Smooth muscle cell (in vitro differentiated cells): ENCODE data around the gene ZBTB7B. TPM values are rescaled to one million over a fixed set of nuclear protein-coding genes. Genes with fewer than 3 reads are reported as not detected.

Source experiments
- DNase-seq: peaks from one replicate; lab custom pipeline; 2025; ENCODE audit not compliant: unreplicated experiment; lab: John Stamatoyannopoulos, UW
- H2AFZ ChIP-seq: fragments of 200-600 bp; sonication (generic); 2 replicates; pipeline ENCODE4 v1.6.0; 2016; ENCODE audit warnings: antibody characterized with exemption, low read depth, mild to moderate bottlenecking
- H3F3A ChIP-seq: fragments of 200-600 bp; sonication (generic); 2 replicates; pipeline ENCODE4 v1.6.0; 2017; ENCODE audit warnings: antibody characterized with exemption, low read depth
- H3K27ac ChIP-seq: fragments of 200-600 bp; sonication (generic); 2 replicates; pipeline ENCODE4 v1.5.1; 2016; ENCODE audit warnings: low read depth, mild to moderate bottlenecking
- H3K27me3 ChIP-seq: fragments of 200-600 bp; sonication (generic); 2 replicates; pipeline ENCODE4 v1.6.1; 2016; ENCODE audit warnings: low read depth, mild to moderate bottlenecking
- H3K36me3 ChIP-seq: fragments of 200-600 bp; sonication (generic); 2 replicates; pipeline ENCODE4 v1.5.1; 2016; ENCODE audit warnings: low read depth
- H3K4me1 ChIP-seq: fragments of 200-600 bp; sonication (generic); 2 replicates; pipeline ENCODE4 v1.5.1; 2016; ENCODE audit warnings: low read depth
- H3K4me2 ChIP-seq: fragments of 200-600 bp; sonication (generic); 2 replicates; pipeline ENCODE4 v1.6.0; 2016; ENCODE audit warnings: mild to moderate bottlenecking
- H3K4me3 ChIP-seq: fragments of 200-600 bp; sonication (generic); 2 replicates; pipeline ENCODE4 v1.5.1; 2016; ENCODE audit warnings: mild to moderate bottlenecking
- H3K79me2 ChIP-seq: fragments of 200-600 bp; sonication (generic); 2 replicates; pipeline ENCODE4 v1.6.0; 2016; ENCODE audit warnings: low read depth, mild to moderate bottlenecking
- H3K9ac ChIP-seq: fragments of 200-600 bp; sonication (generic); 2 replicates; pipeline ENCODE4 v1.6.0; 2016; ENCODE audit warnings: low read depth
- H3K9me3 ChIP-seq: fragments of 200-600 bp; sonication (generic); replicated peaks from 2 replicates; pipeline ENCODE4 v1.5.1; 2016; ENCODE audit warnings: low read depth
- H4K20me1 ChIP-seq: fragments of 200-600 bp; sonication (generic); 2 replicates; pipeline ENCODE4 v1.6.0; 2016; ENCODE audit warnings: low read depth
- WGBS: methylation state at CpG from one replicate; pipeline ENCODE4 v1.1.7; 2016; ENCODE audit warnings: low lambda C conversion rate; 5-methylcytosine and 5-hydroxymethylcytosine counted together
- polyA plus RNA-seq: library from polyadenylated mRNA; unstranded; fragments of >200 nt; fragmentation: Nextera tagmentation; extraction: Ambion mirVana; gene quantifications from 2 replicates; pipeline ENCODE4 v1.2.1, GENCODE V29; 2016
- total RNA-seq: library from RNA; depleted of rRNA; stranded (reverse); fragments of >200 nt; gene quantifications from 2 replicates; pipeline ENCODE4 v1.2.3, GENCODE V29; 2014
- TF ChIP-seq, protein P1 (sequence below): fragments of 200-600 bp; sonication (generic); IDR thresholded peaks from 2 replicates; pipeline ENCODE4 v1.5.1; 2017; ENCODE audit warnings: borderline replicate concordance, mild to moderate bottlenecking, antibody characterized with exemption; ENCODE audit not compliant: insufficient read depth, poor library complexity, severe bottlenecking

The ZBTB7B gene
- total and polyA plus RNA-seq, 2 experiments from 2014 or later, result 7.5 to 15.5 TPM

DNA sequence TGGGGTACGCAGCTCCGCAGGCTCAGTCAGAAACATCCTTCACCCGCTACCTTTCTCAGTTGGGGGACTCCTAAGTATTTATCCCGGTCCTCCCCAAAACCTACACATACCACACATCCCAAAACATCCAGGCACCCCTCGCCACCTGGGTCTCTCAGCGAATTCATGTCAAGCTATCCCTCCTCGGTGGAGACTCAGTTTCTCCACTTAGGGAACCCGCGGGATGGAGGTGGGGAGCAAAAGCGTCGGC is 1.3 kb upstream of the ZBTB7B start:
- peak overlapping the region; percentile 51 for H3K9ac ChIP-seq
- no peak for DNase-seq
- H4K20me1 ChIP-seq, result peaks cover 5% of the 10 kb centered on the region
- no peaks in the 10 kb centered on the region for H3K9me3 ChIP-seq
- 2% methylated on average over 11 of the region's 11 CpGs for WGBS
- TF ChIP-seq, protein P1, sequence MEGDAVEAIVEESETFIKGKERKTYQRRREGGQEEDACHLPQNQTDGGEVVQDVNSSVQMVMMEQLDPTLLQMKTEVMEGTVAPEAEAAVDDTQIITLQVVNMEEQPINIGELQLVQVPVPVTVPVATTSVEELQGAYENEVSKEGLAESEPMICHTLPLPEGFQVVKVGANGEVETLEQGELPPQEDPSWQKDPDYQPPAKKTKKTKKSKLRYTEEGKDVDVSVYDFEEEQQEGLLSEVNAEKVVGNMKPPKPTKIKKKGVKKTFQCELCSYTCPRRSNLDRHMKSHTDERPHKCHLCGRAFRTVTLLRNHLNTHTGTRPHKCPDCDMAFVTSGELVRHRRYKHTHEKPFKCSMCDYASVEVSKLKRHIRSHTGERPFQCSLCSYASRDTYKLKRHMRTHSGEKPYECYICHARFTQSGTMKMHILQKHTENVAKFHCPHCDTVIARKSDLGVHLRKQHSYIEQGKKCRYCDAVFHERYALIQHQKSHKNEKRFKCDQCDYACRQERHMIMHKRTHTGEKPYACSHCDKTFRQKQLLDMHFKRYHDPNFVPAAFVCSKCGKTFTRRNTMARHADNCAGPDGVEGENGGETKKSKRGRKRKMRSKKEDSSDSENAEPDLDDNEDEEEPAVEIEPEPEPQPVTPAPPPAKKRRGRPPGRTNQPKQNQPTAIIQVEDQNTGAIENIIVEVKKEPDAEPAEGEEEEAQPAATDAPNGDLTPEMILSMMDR, result no peak
- H2AFZ ChIP-seq, result no peak overlapping the region
- no peaks in the 10 kb centered on the region for H3K36me3 ChIP-seq
- no peaks in the 10 kb centered on the region for H3K27me3 ChIP-seq
- peaks cover 28% of the 10 kb centered on the region for H3K79me2 ChIP-seq
- H3K4me1 ChIP-seq, result peaks cover 16% of the 10 kb centered on the region
- H3K4me2 ChIP-seq, result peak overlapping the region; percentile 86
- peak overlapping the region; percentile 95 for H3K27ac ChIP-seq
- H3K4me3 ChIP-seq, result peak overlapping the region; percentile 73
- H3F3A ChIP-seq, result peaks cover 10% of the 10 kb centered on the region

DNA sequence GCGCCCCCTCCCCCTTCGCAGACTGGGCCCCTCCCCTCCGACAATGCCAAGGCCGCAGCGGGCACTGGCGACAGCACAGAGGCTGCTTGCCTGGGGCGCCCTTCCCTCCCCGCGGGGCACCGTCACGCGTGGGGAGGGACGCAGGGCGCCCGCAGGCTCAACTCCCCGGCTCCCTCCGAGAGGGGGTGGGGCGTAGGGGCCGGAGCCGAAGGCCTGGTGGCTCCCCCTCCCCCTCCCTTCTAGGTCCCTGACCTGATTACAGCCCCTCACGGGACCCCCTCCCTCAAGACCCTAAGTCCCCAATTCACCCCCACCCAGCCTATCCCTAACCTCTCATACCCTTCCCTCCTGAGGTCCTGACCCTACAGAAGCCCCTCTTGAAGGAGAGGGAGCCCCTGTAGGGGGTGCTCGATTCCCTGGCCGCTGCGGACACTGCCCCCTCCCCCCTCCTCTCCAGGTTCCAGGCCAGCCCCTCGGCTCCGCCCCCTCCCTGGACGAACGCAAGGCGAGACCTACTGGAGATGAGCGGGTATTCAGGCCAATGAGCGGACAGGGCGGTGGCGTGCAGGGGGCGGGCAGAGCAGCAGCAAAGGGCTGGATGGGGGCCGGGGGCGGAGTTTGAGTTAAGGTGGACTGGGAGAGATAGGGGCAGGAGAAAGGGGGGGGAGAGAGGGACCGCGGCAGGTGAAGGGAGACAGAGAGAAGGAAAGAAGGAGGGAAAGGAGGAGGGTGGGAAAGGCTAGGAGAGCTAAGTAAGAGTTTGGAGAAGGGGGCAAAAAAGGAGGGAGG is 733 bp upstream of the ZBTB7B start:
- Histone ChIP-seq H3K36me3 (no peaks in the 10 kb centered on the region), H3F3A (peaks cover 10% of the 10 kb centered on the region), H3K4me3 (peak overlapping the region; percentile 73), H3K4me2 (peak overlapping the region; percentile 86), H3K4me1 (peaks cover 16% of the 10 kb centered on the region), H3K9ac (peak overlapping the region; percentile 51), H4K20me1 (peaks cover 10% of the 10 kb centered on the region), H3K79me2 (peaks cover 28% of the 10 kb centered on the region), H2AFZ (no peak overlapping the region), H3K9me3 (no peaks in the 10 kb centered on the region), H3K27ac (peak overlapping the region; percentile 95), H3K27me3 (no peaks in the 10 kb centered on the region)
- WGBS, result 0% methylated on average over 9 of the region's 38 CpGs
- peak; percentile 97 for DNase-seq
- TF ChIP-seq, protein P1, result peak; percentile 47

DNA sequence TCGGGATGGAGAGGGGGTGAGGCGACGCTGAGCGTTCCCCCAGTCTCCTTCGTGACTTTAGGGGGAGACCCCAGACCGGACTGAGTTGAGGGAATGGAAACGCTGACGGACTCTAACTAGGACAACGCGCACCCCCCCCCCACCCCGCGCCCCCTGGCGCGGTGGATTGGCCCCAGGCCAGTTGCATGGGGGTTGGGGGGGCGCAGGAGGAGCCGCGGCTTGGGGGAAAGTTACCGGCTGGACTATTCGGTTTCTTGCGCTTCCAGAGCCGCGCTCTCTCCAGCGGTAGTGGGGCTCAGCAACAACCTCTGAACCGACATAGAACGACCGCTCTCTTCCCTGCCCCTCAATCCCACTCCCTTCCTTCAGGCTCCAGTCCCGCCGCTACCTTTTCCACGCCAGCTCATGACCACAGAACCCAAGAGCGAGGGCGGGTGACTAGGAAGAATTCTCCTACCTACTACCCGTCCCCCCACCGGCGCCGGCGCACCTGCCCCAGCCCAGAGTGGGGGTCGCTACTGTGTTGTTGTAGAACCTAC is 694 bp downstream of the ZBTB7B start:
- Histone ChIP-seq H3K27ac (peak overlapping the region; percentile 45), H3K36me3 (no peaks in the 10 kb centered on the region), H3K9me3 (no peaks in the 10 kb centered on the region), H3K9ac (peak overlapping the region; percentile 74), H3K4me1 (peaks cover 17% of the 10 kb centered on the region), H3K4me2 (peak overlapping the region; percentile 84), H3K4me3 (peak overlapping the region; percentile 73), H3F3A (peaks cover 10% of the 10 kb centered on the region), H3K27me3 (no peaks in the 10 kb centered on the region), H4K20me1 (peaks cover 24% of the 10 kb centered on the region), H2AFZ (peak overlapping the region; percentile 50), H3K79me2 (peaks cover 40% of the 10 kb centered on the region)
- TF ChIP-seq, protein P1, result no peak
- WGBS, result under 1% methylated on average over 20 of the region's 37 CpGs
- DNase-seq, result peak; percentile 51
